Stimulated activated naive CD4-positive, alpha-beta T cell (primary cell): ENCODE results near the gene MAB21L2.

ENCODE experiments used
- DNase-seq, 6 experiments: peaks; one replicate each; lab custom pipeline; 2025; lab: John Stamatoyannopoulos, UW

MAB21L2 gene

DNA sequence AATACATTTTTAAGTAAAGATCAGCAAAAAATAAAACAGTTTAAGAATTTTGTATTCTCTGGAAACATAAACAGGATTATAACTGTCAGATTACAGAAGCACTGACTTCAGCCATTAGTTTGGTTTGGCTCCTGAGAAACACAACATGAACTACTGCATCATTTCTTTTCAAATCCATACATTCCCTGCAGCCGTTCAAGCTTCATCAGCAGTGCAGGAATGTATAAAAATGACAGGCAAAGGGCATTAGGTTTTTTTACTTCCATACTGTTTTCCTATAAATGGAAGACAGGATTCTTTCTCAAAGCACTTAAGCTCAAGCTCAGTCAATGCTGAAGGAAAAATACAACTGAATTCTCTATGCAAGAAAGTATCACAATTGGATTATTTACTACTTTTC, 4.2 kb upstream of the MAB21L2 start:
- DNase-seq: no peak

DNA sequence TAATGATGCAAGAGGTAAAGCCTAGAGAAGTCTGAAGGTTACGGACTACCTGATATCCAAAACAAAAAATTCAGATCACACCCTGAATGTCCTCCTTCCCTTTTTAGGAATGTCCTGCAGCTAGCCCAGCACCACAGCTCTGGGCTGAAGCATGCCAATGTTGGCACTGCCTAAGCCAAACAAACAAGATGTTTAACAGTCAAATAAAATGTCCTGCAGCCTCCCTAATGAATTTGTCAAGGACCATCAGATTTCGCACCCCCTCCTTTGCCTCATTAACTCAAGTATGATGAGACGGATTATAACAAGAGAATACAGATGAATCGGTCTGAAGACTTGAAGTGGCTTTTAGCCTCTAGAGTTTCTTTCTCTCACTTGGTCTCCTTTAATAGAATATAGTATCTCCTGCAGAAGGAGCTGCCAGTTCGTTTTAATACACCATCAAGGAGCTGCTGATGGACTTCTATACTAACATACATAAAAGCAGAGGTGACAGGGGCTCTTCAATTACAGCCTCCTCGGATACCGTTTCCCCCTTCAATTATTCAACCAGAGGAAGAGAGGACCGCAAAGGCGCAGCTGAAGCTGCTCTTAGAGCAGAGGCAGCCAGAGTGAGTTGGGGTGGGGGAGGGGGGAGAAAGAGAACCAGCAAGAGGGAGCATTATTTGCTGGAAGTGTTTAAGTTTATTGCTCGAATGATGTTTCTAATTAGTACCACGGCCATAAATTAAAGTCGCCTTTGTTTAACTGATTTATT, 3.0 kb upstream of the MAB21L2 start:
- DNase-seq: no peak

DNA sequence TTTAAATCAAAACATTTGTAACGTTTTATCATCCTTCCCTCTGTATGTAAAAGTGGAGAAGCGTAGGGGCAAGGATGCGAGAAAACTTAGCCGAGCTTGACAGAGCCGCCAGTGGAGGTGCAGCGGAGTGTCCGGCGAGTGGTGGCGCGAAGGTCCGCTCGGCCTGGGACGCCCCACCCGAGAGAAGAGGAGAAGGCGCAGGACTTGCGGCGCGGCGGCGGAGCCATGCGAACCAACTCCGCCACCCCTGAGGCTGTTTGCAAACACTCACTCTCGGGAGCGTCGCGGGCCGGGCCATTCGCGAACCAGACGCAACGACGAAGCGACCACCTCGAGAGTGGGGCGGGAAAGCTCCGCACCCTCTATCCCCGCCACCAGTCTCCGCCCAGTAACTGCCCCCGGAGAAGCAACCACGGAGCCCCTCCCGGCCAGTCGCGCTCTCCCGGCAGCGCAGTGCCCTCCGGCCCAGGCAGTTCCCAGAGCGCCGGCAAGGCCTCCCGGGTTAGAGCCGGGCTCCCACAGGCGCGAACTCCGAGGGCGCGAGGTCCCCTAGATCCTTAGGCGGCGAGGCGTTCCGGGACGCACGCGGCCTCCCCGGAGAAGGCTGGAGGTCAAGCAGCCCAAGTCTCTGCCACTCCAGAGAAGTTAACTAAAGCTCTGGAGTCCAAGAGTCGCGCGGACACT, 2.3 kb upstream of the MAB21L2 start:
- DNase-seq: no peak

DNA sequence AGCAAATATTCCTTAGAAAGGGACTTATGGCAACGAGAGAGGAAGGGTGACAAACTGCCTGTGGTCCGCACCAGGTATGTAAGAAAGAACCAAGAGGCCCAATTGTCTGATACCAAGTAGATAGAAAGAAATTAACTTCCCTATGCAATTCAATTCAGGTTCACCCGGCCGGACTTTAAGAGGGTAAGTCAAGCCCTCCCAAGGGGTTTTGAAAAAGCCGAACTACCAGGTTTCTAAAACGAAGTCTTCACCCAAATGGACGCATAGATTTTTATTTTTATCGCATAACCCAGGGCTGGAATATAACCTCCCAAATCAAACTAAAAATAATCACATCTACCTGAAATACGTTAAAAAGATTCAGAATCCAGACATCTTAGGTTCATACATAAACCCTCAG, 1.6 kb upstream of the MAB21L2 start:
- DNase-seq: no peak

DNA sequence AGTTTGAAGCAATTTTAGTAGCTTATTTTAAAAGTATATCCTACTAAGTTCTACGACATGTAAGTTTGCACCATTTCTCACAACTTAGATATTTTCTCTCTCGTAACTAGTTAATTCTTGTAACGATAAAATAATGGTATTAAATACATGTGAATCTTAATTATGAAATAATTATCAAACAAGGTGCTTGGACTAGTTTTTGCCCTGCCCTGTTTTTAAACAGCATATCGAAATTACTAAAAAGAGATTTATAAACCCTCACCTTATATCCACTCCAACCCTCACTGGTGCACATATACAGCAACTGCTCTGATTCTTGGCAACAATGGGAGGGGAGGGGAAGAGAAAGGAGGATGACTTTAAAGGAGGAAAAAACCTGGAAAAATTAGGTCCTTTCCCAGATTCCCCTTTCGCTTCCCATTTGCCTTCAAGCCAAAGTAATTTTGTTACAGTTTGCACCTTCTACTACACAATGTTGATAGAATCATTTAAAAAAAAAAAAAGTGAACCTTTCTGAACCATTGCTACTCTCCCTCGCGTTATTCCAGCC, 820 bp upstream of the MAB21L2 start:
- no peak for DNase-seq

DNA sequence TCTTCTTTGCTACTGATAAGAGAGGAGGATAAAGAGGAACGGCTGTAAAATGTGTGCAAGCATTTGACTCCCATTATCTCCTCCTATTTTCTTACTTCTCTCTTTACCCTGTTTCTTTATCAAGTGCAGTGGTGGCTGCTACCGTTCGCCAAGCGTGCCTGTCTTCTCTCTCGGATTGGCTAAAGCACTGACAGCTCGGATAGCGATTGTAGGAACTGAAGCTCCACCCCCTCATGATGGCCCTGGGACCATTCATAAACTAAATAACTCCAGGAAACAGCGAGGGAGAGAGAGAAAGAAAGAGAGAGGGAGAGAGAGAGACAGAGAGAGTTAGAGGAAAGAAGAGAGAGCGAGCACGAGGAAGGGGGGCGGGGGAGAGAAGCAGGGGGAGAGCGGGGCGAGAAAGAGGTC, 305 bp upstream of the MAB21L2 start:
- DNase-seq: no peak

DNA sequence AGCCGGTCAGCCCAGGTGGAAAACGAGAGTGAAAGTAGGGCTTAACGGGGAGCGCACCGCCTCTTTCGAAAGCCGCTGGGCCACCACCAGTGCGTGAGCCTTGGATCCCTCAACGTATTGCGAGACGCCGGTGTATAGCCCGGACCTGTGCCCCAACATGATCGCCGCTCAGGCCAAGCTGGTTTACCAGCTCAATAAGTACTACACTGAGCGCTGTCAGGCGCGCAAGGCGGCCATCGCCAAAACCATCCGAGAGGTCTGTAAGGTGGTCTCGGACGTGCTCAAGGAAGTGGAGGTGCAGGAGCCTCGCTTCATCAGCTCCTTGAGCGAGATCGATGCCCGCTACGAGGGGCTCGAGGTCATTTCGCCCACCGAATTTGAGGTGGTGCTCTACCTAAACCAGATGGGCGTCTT, 929 bp downstream of the MAB21L2 start:
- no peak for DNase-seq

DNA sequence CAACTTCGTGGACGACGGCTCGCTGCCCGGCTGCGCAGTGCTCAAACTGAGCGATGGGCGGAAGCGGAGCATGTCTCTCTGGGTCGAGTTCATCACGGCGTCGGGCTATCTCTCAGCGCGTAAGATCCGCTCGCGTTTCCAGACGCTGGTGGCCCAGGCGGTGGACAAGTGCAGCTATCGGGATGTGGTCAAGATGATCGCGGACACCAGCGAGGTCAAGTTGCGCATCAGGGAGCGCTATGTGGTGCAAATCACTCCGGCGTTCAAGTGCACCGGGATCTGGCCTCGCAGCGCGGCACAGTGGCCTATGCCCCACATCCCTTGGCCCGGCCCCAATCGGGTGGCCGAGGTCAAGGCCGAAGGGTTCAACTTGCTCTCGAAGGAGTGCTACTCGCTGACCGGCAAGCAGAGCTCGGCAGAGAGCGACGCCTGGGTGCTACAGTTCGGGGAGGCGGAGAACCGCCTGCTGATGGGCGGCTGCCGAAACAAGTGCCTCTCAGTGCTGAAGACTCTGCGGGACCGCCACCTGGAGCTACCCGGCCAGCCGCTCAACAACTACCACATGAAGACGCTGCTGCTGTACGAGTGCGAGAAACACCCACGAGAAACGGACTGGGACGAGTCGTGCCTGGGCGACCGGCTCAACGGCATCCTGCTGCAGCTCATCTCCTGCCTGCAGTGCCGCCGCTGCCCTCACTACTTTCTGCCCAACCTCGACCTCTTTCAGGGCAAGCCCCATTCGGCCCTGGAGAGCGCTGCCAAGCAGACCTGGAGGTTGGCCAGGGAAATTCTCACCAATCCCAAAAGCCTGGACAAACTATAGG, 1.5 kb downstream of the MAB21L2 start:
- no peak for DNase-seq

DNA sequence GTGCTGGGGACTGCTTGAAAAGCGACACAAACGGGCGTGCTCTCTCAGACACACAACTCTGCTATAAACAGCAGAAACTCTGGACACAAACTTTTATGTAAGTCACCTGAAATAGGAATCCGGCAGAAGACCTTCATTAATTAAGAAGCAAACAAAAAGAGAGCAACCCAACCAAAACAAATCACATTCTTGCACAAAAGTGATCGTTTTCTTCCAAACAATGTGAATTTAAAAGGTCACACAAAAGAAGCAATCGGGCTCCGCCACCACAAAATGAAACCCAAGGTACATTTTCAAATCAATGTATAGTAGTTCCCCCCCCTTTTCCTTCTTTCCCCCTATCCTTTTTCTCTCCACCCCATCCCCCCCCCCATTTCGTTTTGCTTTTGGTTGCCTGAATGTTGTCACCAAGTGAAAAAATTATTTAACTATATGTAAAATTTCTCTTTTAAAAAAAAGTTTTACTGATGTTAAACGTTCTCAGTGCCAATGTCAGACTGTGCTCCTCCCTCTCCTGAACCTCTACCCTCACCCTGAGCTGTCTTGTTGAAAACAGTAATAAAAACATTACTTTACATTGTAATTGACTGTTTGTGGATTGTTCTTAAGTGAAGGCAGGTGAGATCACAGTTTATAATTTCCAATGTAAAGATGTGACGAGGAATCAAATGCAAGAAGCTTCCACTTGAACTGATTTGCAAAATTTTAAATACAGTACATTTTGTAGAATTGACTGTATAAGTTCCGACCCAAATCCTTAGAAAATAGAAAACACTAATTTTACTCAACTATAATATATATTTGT, 2.4 kb downstream of the MAB21L2 start:
- no peak for DNase-seq

DNA sequence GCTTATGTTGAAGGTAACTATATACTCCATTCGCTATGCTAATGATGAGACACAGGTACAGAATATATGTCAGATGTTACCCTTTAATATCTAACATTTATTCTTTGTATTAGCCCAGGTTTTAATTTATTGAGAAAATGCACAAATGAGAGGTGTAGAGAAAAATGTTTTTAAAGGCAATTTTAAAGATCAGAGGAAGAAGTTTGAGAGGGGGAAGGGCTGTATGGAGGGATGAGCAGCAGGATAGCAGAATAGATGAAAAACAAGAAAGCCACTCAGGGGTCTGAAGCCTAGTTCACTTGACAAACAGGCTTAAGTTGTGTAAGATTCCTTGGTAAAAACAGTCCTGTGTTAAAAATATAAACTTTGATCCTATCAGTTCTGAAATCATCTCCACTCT, 3.7 kb downstream of the MAB21L2 start:
- DNase-seq: no peak

DNA sequence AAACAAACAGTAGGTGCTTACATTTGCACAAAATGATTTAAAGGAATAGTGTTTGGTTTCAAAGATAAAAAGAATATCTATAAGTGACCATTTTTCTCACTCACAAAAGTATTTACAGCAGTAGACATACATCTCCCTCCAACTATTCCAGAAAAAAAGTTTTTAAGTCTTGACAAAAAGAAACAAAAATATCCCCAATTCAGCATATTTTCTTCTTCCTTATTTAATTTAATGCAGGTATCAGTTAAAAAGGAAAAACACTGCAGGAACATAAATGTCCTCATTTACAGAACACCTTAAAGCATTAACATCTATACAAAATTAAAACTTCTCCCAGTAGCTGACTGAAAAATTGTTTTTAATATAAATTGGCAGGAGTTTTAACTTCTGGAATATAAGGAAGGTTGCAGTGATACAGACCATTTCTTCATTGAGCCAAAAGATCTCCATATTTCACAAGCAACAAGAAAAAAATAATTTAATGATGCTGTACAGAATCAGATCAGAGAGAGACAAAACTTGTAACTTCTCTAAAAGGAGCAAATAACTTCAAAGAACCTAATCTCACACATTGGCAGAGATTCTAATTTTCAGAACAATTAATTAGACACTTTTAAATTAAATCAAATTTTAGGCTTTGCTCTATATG, 4.3 kb downstream of the MAB21L2 start:
- no peak for DNase-seq

DNA sequence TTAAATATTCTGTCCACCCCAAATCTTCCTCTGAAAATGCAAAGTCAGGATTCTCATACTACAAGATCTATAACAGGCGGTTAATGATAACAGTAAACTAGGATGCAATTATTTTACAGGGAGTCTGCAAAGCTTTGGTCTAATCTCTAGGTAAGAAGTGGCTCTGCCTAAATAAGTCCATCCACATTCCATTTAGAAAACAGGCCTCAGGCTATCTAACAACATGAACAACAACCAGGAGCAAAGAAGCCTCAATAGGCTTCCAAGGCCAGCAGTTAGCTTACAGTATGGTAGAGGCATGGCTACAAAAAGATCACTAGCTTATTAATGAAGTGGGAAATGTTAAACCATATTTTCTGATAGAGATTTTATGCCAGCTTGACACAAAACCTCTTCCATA, 6.4 kb downstream of the MAB21L2 start:
- no peak for DNase-seq

DNA sequence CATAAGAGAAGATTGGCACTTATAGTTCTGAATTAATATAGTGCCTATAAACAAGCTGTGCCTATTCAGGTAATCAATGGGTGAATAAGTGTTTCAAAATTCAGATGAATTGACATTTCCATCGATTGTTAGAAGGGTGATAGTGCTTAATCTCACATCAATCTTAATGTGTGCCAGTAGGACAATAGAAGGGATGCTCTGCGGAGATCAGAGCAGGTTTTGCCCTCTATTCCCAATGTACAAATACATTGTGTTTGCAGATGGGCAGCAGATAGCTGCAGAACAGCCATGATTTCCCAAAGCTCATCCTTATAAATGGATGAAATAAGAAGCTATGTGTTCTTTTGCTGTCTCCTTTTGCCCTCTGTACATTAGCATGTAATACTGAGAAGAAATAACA, 7.2 kb downstream of the MAB21L2 start:
- DNase-seq: no peak

DNA sequence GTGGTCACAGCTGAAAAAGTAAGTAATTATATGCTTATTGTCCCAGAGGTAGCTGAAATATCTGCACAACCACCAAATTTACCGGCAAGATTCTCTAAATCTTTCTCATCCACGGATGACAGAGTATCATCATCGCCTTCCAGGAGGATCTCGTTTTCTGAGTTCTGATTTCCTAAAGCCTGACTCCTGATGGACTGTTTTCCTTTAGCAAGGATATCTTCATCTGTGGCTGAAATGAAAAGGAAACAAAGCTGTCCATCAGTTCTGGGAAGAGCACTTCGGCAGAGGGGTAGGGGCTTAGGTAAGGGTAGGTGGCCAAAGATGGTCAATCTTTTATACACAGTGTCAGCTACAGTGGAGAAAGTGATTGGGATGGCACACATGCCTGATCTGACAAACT, 8.7 kb downstream of the MAB21L2 start:
- no peak for DNase-seq

DNA sequence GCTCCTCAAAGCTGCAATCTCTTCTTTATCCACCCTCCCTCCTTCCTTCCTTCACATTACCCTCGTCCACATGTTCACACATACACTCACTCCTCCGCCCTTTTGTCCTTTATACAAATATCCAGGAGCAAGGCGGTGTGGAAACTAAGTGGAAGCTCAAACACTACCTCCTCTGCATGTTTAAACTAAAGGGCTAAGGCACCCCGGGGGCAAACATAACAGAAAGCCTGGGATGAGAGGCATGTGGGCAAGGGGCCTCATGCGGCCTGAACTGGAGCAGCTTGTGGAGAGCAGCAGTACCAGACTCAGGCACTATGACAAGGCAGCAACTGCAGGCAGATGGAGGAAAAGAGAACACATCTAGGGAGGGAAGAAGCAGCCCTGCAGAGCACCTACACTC, 9.5 kb downstream of the MAB21L2 start:
- no peak for DNase-seq

DNA sequence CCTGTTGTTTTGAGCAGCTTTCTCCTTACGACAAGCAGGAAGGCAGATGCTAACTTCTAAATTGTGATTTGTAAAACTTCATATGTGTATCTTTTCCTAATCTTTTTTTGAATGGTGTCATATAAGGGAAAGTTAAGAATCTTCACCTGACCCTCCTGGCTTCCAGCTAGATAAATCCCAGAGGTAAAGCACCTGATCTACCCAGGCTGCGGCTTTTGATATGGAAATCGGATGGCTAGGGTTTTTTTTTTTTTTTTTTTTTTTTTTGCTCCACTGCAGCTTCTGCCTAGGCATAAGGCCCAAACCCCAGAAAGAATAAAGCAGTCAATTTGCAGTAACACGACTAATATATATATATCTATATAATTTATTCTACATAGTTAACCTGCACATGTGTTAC, 10.0 kb downstream of the MAB21L2 start:
- DNase-seq: no peak

DNA sequence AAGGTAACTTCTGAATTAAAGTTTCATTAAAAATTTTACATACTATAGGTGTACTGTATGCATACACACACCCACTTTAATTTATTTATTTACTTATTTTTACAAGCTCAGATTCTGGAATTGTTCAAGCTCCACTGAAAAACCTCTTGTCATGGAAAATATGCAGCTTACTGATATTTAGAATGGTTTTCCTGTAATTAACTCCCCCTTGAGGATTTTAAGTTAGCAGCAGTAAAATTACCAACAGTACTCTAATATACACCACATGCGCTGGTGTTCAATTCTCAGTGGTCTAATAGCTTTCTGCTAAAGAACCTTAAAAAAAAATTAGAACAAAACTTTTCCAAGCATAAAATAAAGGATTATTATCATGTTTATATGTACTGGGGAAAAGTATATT, 12.0 kb downstream of the MAB21L2 start:
- DNase-seq: no peak

DNA sequence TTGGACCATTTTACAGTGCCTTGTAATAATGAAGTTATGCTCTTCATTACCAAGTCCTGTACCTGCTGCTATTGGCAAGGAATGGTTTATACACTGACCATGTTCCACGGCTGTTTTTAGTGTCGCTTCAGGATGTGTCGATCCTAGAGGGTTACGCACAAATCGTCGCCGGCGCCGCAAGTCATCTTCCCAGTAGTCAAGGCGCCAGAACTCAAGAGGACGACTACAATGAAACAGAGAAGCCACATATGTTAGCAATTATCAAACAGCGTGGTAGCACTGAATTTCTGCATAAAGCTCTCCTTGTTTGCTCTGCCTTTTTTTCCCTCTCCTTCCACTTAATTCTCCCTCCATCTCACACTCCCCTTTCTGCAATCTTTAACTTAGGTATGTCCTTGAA, 17.0 kb downstream of the MAB21L2 start:
- DNase-seq: no peak

DNA sequence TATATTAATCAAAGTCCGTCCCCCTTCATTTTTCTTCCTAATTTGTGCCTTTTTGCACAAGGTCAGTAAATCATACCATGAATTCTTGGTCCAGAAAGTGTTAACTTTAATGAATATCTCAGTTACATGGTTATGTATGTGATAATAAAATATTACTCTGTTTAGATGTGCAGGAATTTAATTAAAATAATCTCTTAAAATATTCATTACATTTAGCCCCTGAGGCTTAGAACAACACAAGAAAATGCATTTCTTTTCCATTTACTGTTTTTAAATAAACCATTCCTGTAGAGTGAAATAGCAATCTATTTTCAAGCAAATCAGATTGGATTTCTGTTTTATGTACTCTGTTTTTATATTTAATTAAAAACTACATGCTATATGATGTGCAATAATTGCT, 17.6 kb downstream of the MAB21L2 start:
- DNase-seq: no peak

DNA sequence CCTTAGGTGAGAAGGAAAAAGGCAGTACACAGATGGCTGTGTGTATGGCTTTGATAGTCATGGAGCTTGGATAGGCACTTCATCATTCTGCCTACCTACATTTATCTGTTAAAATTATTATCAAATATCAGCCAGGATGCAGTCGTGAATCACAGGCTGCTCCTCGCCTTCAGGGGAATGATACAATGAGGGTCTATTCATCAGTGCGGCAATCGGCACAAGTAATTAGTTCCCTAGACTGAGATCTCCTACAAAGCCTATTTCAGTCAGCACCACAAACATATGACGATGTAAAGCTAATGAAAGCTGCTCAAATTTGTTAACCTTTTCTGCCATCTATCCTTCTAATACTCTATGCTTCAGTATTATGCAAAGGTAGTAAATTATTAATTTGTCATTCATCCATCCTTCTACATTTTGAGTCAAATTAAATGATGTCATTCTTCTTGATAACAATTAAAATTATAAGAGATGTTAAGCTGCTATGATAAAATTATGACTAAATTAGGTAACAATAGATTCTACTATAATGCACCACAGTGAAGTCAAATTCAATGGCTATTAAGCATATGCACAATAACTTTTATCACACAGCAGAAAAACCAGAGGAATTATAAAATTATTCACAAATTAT, 19.0 kb downstream of the MAB21L2 start:
- no peak for DNase-seq

DNA sequence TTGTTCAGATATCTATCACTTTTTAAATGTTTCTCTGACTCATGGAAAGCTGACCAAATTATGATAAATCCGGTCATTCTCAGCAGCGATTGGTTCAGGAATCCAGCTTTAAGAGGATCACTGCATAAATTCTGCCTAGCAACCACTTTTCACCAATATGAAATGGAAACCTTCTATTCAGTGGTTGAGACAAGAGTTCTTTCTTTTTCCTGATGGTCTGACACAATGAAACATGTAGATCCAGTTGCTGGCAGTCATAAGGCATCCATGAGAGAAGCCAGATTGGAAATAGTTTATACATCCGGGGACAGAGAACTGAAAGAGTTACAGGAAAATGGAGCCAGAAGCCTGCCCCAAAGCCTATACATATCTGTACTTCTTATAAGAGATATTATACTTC, 27.2 kb downstream of the MAB21L2 start:
- DNase-seq: no peak
